HCT116 (cell line): ENCODE data around the gene PRPF31.

Experiments used
- CEBPB ChIP-seq: IDR thresholded peaks from 2 replicates; pipeline ENCODE4 v1.6.1; 2012; ENCODE audit warnings: low read depth
- EZH2 ChIP-seq: fragments of 200-600 bp; sonication (generic); IDR thresholded peaks from 2 replicates; pipeline ENCODE4 v1.6.1; 2017; ENCODE audit warnings: antibody characterized with exemption, mixed run types
- EZH2phosphoT487 ChIP-seq: fragments of 200-600 bp; IDR thresholded peaks from 2 replicates; pipeline ENCODE4 v1.6.1; 2018; ENCODE audit warnings: antibody characterized with exemption, borderline replicate concordance
- JUND ChIP-seq: IDR thresholded peaks from 2 replicates; pipeline ENCODE4 v1.6.1; 2012
- POLR2A ChIP-seq: IDR thresholded peaks from 2 replicates; pipeline ENCODE4 v1.7.0; 2011; ENCODE audit warnings: borderline replicate concordance; ENCODE audit not compliant: insufficient read depth, insufficient read length; ENCODE audit errors: extremely low read depth
- POLR2AphosphoS5 ChIP-seq: IDR thresholded peaks from 2 replicates; pipeline ENCODE4 v1.6.1; 2011; ENCODE audit warnings: mild to moderate bottlenecking, low read depth, low read length, moderate library complexity
- SP1 ChIP-seq: IDR thresholded peaks from 2 replicates; pipeline ENCODE4 v1.6.1; 2012; ENCODE audit warnings: low read depth
- YY1 ChIP-seq: IDR thresholded peaks from 2 replicates; pipeline ENCODE4 v1.6.1; 2011; ENCODE audit warnings: low read length, low read depth, moderate library complexity, mild to moderate bottlenecking; ENCODE audit not compliant: insufficient replicate concordance; ENCODE audit errors: extremely low read depth
- ZNF274 ChIP-seq: fragments of 200-500 bp; sonication (Bioruptor generic); IDR thresholded peaks from 2 replicates; pipeline ENCODE4 v1.6.1; 2014; ENCODE audit warnings: mild to moderate bottlenecking, low read depth, low read length, inconsistent platforms
- TF ChIP-seq, protein P1 (sequence below), 3 experiments: fragments of 200-600 bp in 1 of 3; sonication (generic) in 1 of 3; IDR thresholded peaks in 2 of 3; conservative IDR thresholded peaks in 1 of 3; 2 replicates each; pipeline ENCODE4 v1.5.1; 2012 to 2017; ENCODE audit warnings: low read depth in 2 of 3, low read length in 2 of 3, antibody characterized with exemption in 1 of 3, borderline replicate concordance in 1 of 3, control low read depth in 1 of 3, mild to moderate bottlenecking in 1 of 3, mixed read lengths in 1 of 3, mixed run types in 1 of 3, moderate library complexity in 1 of 3; ENCODE audit not compliant: insufficient read depth in 1 of 3
- TF ChIP-seq, protein P2 (sequence below): IDR thresholded peaks from 2 replicates; pipeline ENCODE4 v1.6.1; 2012
- TF ChIP-seq, protein P3 (sequence below): IDR thresholded peaks from 2 replicates; pipeline ENCODE4 v1.6.1; 2012; ENCODE audit warnings: low read depth
- TF ChIP-seq, protein P4 (sequence below): IDR thresholded peaks from 2 replicates; pipeline ENCODE4 v1.6.1; 2011; ENCODE audit warnings: mild to moderate bottlenecking, low read length, moderate library complexity; ENCODE audit not compliant: insufficient replicate concordance; ENCODE audit errors: extremely low read depth

DNA sequence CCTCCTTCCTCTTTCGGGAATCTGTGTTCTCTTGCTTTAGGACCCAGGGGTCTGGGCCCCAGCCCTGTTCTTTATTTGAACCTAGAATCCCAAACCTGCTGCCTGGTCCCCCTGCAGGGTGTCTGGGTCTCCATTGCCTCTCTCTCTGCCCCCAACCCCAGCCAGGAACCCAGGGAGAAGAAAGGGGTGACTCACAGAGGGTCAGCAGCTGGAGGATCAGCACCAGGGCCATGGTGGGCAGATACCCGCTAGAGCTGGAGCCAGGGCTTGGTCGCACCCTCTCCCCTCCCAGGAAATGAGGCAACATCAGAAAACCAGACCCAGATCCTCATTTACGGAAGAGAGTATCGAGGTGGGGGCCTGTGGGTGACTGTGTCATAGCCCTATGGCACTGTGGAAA, 15.0 kb upstream of the PRPF31 start, which contains the start of gene OSCAR:
- TF ChIP-seq, protein P1, sequence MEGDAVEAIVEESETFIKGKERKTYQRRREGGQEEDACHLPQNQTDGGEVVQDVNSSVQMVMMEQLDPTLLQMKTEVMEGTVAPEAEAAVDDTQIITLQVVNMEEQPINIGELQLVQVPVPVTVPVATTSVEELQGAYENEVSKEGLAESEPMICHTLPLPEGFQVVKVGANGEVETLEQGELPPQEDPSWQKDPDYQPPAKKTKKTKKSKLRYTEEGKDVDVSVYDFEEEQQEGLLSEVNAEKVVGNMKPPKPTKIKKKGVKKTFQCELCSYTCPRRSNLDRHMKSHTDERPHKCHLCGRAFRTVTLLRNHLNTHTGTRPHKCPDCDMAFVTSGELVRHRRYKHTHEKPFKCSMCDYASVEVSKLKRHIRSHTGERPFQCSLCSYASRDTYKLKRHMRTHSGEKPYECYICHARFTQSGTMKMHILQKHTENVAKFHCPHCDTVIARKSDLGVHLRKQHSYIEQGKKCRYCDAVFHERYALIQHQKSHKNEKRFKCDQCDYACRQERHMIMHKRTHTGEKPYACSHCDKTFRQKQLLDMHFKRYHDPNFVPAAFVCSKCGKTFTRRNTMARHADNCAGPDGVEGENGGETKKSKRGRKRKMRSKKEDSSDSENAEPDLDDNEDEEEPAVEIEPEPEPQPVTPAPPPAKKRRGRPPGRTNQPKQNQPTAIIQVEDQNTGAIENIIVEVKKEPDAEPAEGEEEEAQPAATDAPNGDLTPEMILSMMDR (IDR thresholded peaks at IDR 0.05 in 2 of 3, conservative IDR thresholded peaks at IDR 0.05 in 1 of 3; ENCODE audit: borderline replicate concordance in 1 of 3, insufficient read depth in 1 of 3, low read depth in 2 of 3, low read length in 2 of 3): no peak
- TF ChIP-seq EZH2 (no peak), POLR2AphosphoS5 (no peak), YY1 (no peak), POLR2A (no peak), CEBPB (no peak), JUND (no peak), ZNF274 (no peak), SP1 (no peak), EZH2phosphoT487 (no peak)
- TF ChIP-seq, protein P2, sequence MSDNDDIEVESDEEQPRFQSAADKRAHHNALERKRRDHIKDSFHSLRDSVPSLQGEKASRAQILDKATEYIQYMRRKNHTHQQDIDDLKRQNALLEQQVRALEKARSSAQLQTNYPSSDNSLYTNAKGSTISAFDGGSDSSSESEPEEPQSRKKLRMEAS: no peak
- TF ChIP-seq, protein P3, sequence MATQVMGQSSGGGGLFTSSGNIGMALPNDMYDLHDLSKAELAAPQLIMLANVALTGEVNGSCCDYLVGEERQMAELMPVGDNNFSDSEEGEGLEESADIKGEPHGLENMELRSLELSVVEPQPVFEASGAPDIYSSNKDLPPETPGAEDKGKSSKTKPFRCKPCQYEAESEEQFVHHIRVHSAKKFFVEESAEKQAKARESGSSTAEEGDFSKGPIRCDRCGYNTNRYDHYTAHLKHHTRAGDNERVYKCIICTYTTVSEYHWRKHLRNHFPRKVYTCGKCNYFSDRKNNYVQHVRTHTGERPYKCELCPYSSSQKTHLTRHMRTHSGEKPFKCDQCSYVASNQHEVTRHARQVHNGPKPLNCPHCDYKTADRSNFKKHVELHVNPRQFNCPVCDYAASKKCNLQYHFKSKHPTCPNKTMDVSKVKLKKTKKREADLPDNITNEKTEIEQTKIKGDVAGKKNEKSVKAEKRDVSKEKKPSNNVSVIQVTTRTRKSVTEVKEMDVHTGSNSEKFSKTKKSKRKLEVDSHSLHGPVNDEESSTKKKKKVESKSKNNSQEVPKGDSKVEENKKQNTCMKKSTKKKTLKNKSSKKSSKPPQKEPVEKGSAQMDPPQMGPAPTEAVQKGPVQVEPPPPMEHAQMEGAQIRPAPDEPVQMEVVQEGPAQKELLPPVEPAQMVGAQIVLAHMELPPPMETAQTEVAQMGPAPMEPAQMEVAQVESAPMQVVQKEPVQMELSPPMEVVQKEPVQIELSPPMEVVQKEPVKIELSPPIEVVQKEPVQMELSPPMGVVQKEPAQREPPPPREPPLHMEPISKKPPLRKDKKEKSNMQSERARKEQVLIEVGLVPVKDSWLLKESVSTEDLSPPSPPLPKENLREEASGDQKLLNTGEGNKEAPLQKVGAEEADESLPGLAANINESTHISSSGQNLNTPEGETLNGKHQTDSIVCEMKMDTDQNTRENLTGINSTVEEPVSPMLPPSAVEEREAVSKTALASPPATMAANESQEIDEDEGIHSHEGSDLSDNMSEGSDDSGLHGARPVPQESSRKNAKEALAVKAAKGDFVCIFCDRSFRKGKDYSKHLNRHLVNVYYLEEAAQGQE: no peak
- TF ChIP-seq, protein P4, sequence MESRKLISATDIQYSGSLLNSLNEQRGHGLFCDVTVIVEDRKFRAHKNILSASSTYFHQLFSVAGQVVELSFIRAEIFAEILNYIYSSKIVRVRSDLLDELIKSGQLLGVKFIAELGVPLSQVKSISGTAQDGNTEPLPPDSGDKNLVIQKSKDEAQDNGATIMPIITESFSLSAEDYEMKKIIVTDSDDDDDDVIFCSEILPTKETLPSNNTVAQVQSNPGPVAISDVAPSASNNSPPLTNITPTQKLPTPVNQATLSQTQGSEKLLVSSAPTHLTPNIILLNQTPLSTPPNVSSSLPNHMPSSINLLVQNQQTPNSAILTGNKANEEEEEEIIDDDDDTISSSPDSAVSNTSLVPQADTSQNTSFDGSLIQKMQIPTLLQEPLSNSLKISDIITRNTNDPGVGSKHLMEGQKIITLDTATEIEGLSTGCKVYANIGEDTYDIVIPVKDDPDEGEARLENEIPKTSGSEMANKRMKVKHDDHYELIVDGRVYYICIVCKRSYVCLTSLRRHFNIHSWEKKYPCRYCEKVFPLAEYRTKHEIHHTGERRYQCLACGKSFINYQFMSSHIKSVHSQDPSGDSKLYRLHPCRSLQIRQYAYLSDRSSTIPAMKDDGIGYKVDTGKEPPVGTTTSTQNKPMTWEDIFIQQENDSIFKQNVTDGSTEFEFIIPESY: no peak
